NCI-H1417 treated with DMSO at 0.1 percent for 48 hours (cell line): Measurements from ENCODE around the gene TBCCD1.
"Not testable (repeated sequence)": the region's sequence is repeated elsewhere in the genome, so short reads cannot be mapped to it uniquely, and the experiment has no call there.

Experiments used
- DNase-seq: peaks from one replicate; lab custom pipeline; 2025; lab: John Stamatoyannopoulos, UW

Gene TBCCD1

GRCh38 chr3:186596568-186597287, 29.6 kb upstream of the TBCCD1 start:
- no peak for DNase-seq

- DNase-seq = no peak
These were observed 27.5 kb upstream of the TBCCD1 start for GRCh38 chr3:186594591-186595113.

- DNase-seq = no peak
These were observed 26.7 kb upstream of the TBCCD1 start for GRCh38 chr3:186593862-186594261.

GRCh38 chr3:186592682-186593081, 25.5 kb upstream of the TBCCD1 start:
- DNase-seq = no peak

- DNase-seq = no peak
These were observed 23.6 kb upstream of the TBCCD1 start for GRCh38 chr3:186590580-186591295.

- no peak for DNase-seq
These were observed 22.9 kb upstream of the TBCCD1 start for GRCh38 chr3:186589856-186590579.

- no peak for DNase-seq
These were observed 22.0 kb upstream of the TBCCD1 start for GRCh38 chr3:186589121-186589520.

GRCh38 chr3:186588632-186589031, 21.5 kb upstream of the TBCCD1 start:
- DNase-seq = no peak

GRCh38 chr3:186587183-186587582, 20.0 kb upstream of the TBCCD1 start:
- DNase-seq = no peak

GRCh38 chr3:186586245-186586644, 19.1 kb upstream of the TBCCD1 start:
- not testable (repeated sequence) for DNase-seq

GRCh38 chr3:186583831-186584230, 16.7 kb upstream of the TBCCD1 start:
- DNase-seq = no peak

- no peak for DNase-seq
These were observed 15.4 kb upstream of the TBCCD1 start for GRCh38 chr3:186582541-186582940.

- DNase-seq = no peak
These were observed 13.6 kb upstream of the TBCCD1 start for GRCh38 chr3:186580785-186581184.

GRCh38 chr3:186577521-186577920, 10.4 kb upstream of the TBCCD1 start:
- DNase-seq = no peak

GRCh38 chr3:186571644-186572013, 4.5 kb upstream of the TBCCD1 start:
- DNase-seq = no peak

- no peak for DNase-seq
These were observed 4.0 kb upstream of the TBCCD1 start for GRCh38 chr3:186570941-186571643.

- DNase-seq = peak; percentile 99
These were observed 3.2 kb upstream of the TBCCD1 start, which contains the start of gene DNAJB11 for GRCh38 chr3:186570096-186570940. DNAJB11 (plus strand) TSS chr3:186570720; CDS start chr3:186570898, 178 bp downstream.

- DNase-seq = no peak
These were observed 2.6 kb upstream of the TBCCD1 start for GRCh38 chr3:186569779-186570095.

GRCh38 chr3:186569361-186569760, 2.2 kb upstream of the TBCCD1 start:
- DNase-seq = not testable (repeated sequence)

GRCh38 chr3:186566772-186567071, 417 bp downstream of the TBCCD1 start:
- DNase-seq = no peak

- no peak for DNase-seq
These were observed 2.6 kb downstream of the TBCCD1 start for GRCh38 chr3:186564586-186564985.
